ENCODE measurements around the gene EEA1.

EEA1 gene

GRCh38 chr12:92953747-92954146, 24.7 kb upstream of the EEA1 start:
- H3K27ac ChIP-seq (ENCODE audit: low read depth, low read length) = no peak overlapping the region
- H3K4me1 ChIP-seq (ENCODE audit: control insufficient read depth, insufficient read depth, low read length) = no peaks in the 10 kb centered on the region
- H3K27me3 ChIP-seq (ENCODE audit: control insufficient read depth, insufficient read depth, low read length) = no peaks in the 10 kb centered on the region
- no peaks in the 10 kb centered on the region for H3K36me3 ChIP-seq (ENCODE audit: control insufficient read depth, insufficient read depth, low read length)
- no peak overlapping the region for H3K4me3 ChIP-seq (ENCODE audit: low read depth, low read length)
- H3K9ac ChIP-seq (ENCODE audit: low read depth, low read length) = no peak overlapping the region
- peaks cover 11% of the 10 kb centered on the region for H3K9me3 ChIP-seq (ENCODE audit: control insufficient read depth, insufficient read depth, low read length)

GRCh38 chr12:92952394-92952793, 23.3 kb upstream of the EEA1 start:
- Histone ChIP-seq H3K9me3 (ENCODE audit: control insufficient read depth, insufficient read depth, low read length) (peaks cover 11% of the 10 kb centered on the region), H3K36me3 (ENCODE audit: control insufficient read depth, insufficient read depth, low read length) (no peaks in the 10 kb centered on the region)

GRCh38 chr12:92951006-92951405, 21.9 kb upstream of the EEA1 start:
- no peak overlapping the region for H3K27ac ChIP-seq (ENCODE audit: low read depth, low read length)
- 0 out of 2 replicates have a peak, but pooled peaks cover under 1% of the 10 kb centered on the region for H3K4me1 ChIP-seq (ENCODE audit: control insufficient read depth, insufficient read depth, low read length)
- H3K9me3 ChIP-seq (ENCODE audit: control insufficient read depth, insufficient read depth, low read length) = peaks cover 11% of the 10 kb centered on the region
- no peaks in the 10 kb centered on the region for H3K36me3 ChIP-seq (ENCODE audit: control insufficient read depth, insufficient read depth, low read length)
- H3K4me3 ChIP-seq (ENCODE audit: low read depth, low read length) = no peak overlapping the region
- no peak overlapping the region for H3K9ac ChIP-seq (ENCODE audit: low read depth, low read length)
- H3K27me3 ChIP-seq (ENCODE audit: control insufficient read depth, insufficient read depth, low read length) = no peaks in the 10 kb centered on the region

More at GRCh38 chr12:92952394-92952793, 23.3 kb upstream of the EEA1 start:
- Histone ChIP-seq H3K27ac (ENCODE audit: low read depth, low read length) (no peak overlapping the region), H3K4me3 (ENCODE audit: low read depth, low read length) (no peak overlapping the region), H3K4me1 (ENCODE audit: control insufficient read depth, insufficient read depth, low read length) (no peaks in the 10 kb centered on the region), H3K27me3 (ENCODE audit: control insufficient read depth, insufficient read depth, low read length) (no peaks in the 10 kb centered on the region), H3K9ac (ENCODE audit: low read depth, low read length) (no peak overlapping the region)

- Histone ChIP-seq H3K27ac (ENCODE audit: low read depth, low read length) (no peak overlapping the region), H3K27me3 (ENCODE audit: control insufficient read depth, insufficient read depth, low read length) (no peaks in the 10 kb centered on the region), H3K4me3 (ENCODE audit: low read depth, low read length) (no peak overlapping the region), H3K36me3 (ENCODE audit: control insufficient read depth, insufficient read depth, low read length) (no peaks in the 10 kb centered on the region), H3K9ac (ENCODE audit: low read depth, low read length) (no peak overlapping the region), H3K4me1 (ENCODE audit: control insufficient read depth, insufficient read depth, low read length) (0 out of 2 replicates have a peak, but pooled peaks cover 3% of the 10 kb centered on the region), H3K9me3 (ENCODE audit: control insufficient read depth, insufficient read depth, low read length) (peaks cover 11% of the 10 kb centered on the region)
These were observed 20.9 kb upstream of the EEA1 start for GRCh38 chr12:92950011-92950410.

- H3K27me3 ChIP-seq (ENCODE audit: control insufficient read depth, insufficient read depth, low read length) = no peaks in the 10 kb centered on the region
- peaks cover 9% of the 10 kb centered on the region for H3K9me3 ChIP-seq (ENCODE audit: control insufficient read depth, insufficient read depth, low read length)
- H3K9ac ChIP-seq (ENCODE audit: low read depth, low read length) = no peak overlapping the region
- no peak overlapping the region for H3K4me3 ChIP-seq (ENCODE audit: low read depth, low read length)
- H3K4me1 ChIP-seq (ENCODE audit: control insufficient read depth, insufficient read depth, low read length) = 0 out of 2 replicates have a peak, but pooled peaks cover 3% of the 10 kb centered on the region
- no peaks in the 10 kb centered on the region for H3K36me3 ChIP-seq (ENCODE audit: control insufficient read depth, insufficient read depth, low read length)
- no peak overlapping the region for H3K27ac ChIP-seq (ENCODE audit: low read depth, low read length)
These were observed 20.4 kb upstream of the EEA1 start for GRCh38 chr12:92949466-92949865.

GRCh38 chr12:92947589-92948215, 18.6 kb upstream of the EEA1 start:
- Histone ChIP-seq H3K9ac (ENCODE audit: low read depth, low read length) (no peak overlapping the region), H3K27ac (ENCODE audit: low read depth, low read length) (no peak overlapping the region), H3K36me3 (ENCODE audit: control insufficient read depth, insufficient read depth, low read length) (no peaks in the 10 kb centered on the region), H3K4me1 (ENCODE audit: control insufficient read depth, insufficient read depth, low read length) (0 out of 2 replicates have a peak, but pooled peaks cover 3% of the 10 kb centered on the region), H3K4me3 (ENCODE audit: low read depth, low read length) (no peak overlapping the region), H3K27me3 (ENCODE audit: control insufficient read depth, insufficient read depth, low read length) (no peaks in the 10 kb centered on the region), H3K9me3 (ENCODE audit: control insufficient read depth, insufficient read depth, low read length) (no peaks in the 10 kb centered on the region)

- H3K9ac ChIP-seq (ENCODE audit: low read depth, low read length) = no peak overlapping the region
- no peak overlapping the region for H3K4me3 ChIP-seq (ENCODE audit: low read depth, low read length)
- H3K4me1 ChIP-seq (ENCODE audit: control insufficient read depth, insufficient read depth, low read length) = 0 out of 2 replicates have a peak, but pooled peaks cover 3% of the 10 kb centered on the region
- no peaks in the 10 kb centered on the region for H3K27me3 ChIP-seq (ENCODE audit: control insufficient read depth, insufficient read depth, low read length)
- H3K9me3 ChIP-seq (ENCODE audit: control insufficient read depth, insufficient read depth, low read length) = no peaks in the 10 kb centered on the region
- no peaks in the 10 kb centered on the region for H3K36me3 ChIP-seq (ENCODE audit: control insufficient read depth, insufficient read depth, low read length)
- no peak overlapping the region for H3K27ac ChIP-seq (ENCODE audit: low read depth, low read length)
These were observed 16.6 kb upstream of the EEA1 start for GRCh38 chr12:92945659-92946220.

- no peak overlapping the region for H3K27ac ChIP-seq (ENCODE audit: low read depth, low read length)
- no peak overlapping the region for H3K9ac ChIP-seq (ENCODE audit: low read depth, low read length)
- no peaks in the 10 kb centered on the region for H3K9me3 ChIP-seq (ENCODE audit: control insufficient read depth, insufficient read depth, low read length)
- H3K4me3 ChIP-seq (ENCODE audit: low read depth, low read length) = no peak overlapping the region
- H3K27me3 ChIP-seq (ENCODE audit: control insufficient read depth, insufficient read depth, low read length) = no peaks in the 10 kb centered on the region
- H3K36me3 ChIP-seq (ENCODE audit: control insufficient read depth, insufficient read depth, low read length) = no peaks in the 10 kb centered on the region
- H3K4me1 ChIP-seq (ENCODE audit: control insufficient read depth, insufficient read depth, low read length) = 0 out of 2 replicates have a peak, but pooled peaks cover 3% of the 10 kb centered on the region
These were observed 14.6 kb upstream of the EEA1 start for GRCh38 chr12:92943482-92944250.

GRCh38 chr12:92942905-92943304, 13.8 kb upstream of the EEA1 start:
- Histone ChIP-seq H3K9me3 (ENCODE audit: control insufficient read depth, insufficient read depth, low read length) (no peaks in the 10 kb centered on the region), H3K9ac (ENCODE audit: low read depth, low read length) (no peak overlapping the region), H3K36me3 (ENCODE audit: control insufficient read depth, insufficient read depth, low read length) (no peaks in the 10 kb centered on the region), H3K4me3 (ENCODE audit: low read depth, low read length) (no peak overlapping the region), H3K27ac (ENCODE audit: low read depth, low read length) (no peak overlapping the region), H3K27me3 (ENCODE audit: control insufficient read depth, insufficient read depth, low read length) (no peaks in the 10 kb centered on the region), H3K4me1 (ENCODE audit: control insufficient read depth, insufficient read depth, low read length) (0 out of 2 replicates have a peak, but pooled peaks cover 3% of the 10 kb centered on the region)

GRCh38 chr12:92939116-92939515, 10.0 kb upstream of the EEA1 start:
- H3K27ac ChIP-seq (ENCODE audit: low read depth, low read length) = no peak overlapping the region
- H3K4me3 ChIP-seq (ENCODE audit: low read depth, low read length) = no peak overlapping the region
- H3K27me3 ChIP-seq (ENCODE audit: control insufficient read depth, insufficient read depth, low read length) = no peaks in the 10 kb centered on the region
- H3K9me3 ChIP-seq (ENCODE audit: control insufficient read depth, insufficient read depth, low read length) = no peaks in the 10 kb centered on the region
- H3K4me1 ChIP-seq (ENCODE audit: control insufficient read depth, insufficient read depth, low read length) = peaks cover 5% of the 10 kb centered on the region
- no peak overlapping the region for H3K9ac ChIP-seq (ENCODE audit: low read depth, low read length)
- no peaks in the 10 kb centered on the region for H3K36me3 ChIP-seq (ENCODE audit: control insufficient read depth, insufficient read depth, low read length)

- H3K4me3 ChIP-seq (ENCODE audit: low read depth, low read length) = no peak overlapping the region
- H3K4me1 ChIP-seq (ENCODE audit: control insufficient read depth, insufficient read depth, low read length) = peaks cover 10% of the 10 kb centered on the region
- H3K27me3 ChIP-seq (ENCODE audit: control insufficient read depth, insufficient read depth, low read length) = no peaks in the 10 kb centered on the region
- no peak overlapping the region for H3K9ac ChIP-seq (ENCODE audit: low read depth, low read length)
- no peaks in the 10 kb centered on the region for H3K9me3 ChIP-seq (ENCODE audit: control insufficient read depth, insufficient read depth, low read length)
- H3K36me3 ChIP-seq (ENCODE audit: control insufficient read depth, insufficient read depth, low read length) = no peaks in the 10 kb centered on the region
- no peak overlapping the region for H3K27ac ChIP-seq (ENCODE audit: low read depth, low read length)
These were observed 9.5 kb upstream of the EEA1 start for GRCh38 chr12:92938638-92939037.

Data from HUES48 (cell line).